ENCODE data around the gene MRPL12. TPM values are rescaled to one million over a fixed set of nuclear protein-coding genes. Genes with fewer than 3 reads are reported as not detected.

MRPL12 gene
- polyA plus RNA-seq (2013, experiment 1 of 2; ENCODE audit: insufficient read length): 90.6 TPM
- polyA plus RNA-seq (2013, experiment 2 of 2; ENCODE audit: insufficient read length): 45.6 TPM

- DNase-seq: peak; percentile 92
Measured at GRCh38 chr17:81702934-81703746, at the start of gene MRPL12. MRPL12 (plus strand) TSS chr17:81703367; CDS start chr17:81703502, 135 bp downstream.

GRCh38 chr17:81655378-81656117, 47.6 kb upstream of the MRPL12 start:
- DNase-seq: no peak

GRCh38 chr17:81656118-81656743, 46.9 kb upstream of the MRPL12 start, which contains the start of gene PDE6G:
PDE6G (minus strand) TSS chr17:81656542; CDS start chr17:81653305, 3,237 bp downstream.
- no peak for DNase-seq

GRCh38 chr17:81656835-81657234, 46.3 kb upstream of the MRPL12 start:
- no peak for DNase-seq

GRCh38 chr17:81659038-81659437, 44.1 kb upstream of the MRPL12 start:
- no peak for DNase-seq

GRCh38 chr17:81660441-81660840, 42.7 kb upstream of the MRPL12 start:
- no peak for DNase-seq

- no peak for DNase-seq
Measured at GRCh38 chr17:81662002-81662401, 41.2 kb upstream of the MRPL12 start.

GRCh38 chr17:81664051-81664470, 39.1 kb upstream of the MRPL12 start:
- no peak for DNase-seq

- peak; percentile 29 for DNase-seq
Measured at GRCh38 chr17:81665205-81666091, 37.7 kb upstream of the MRPL12 start.

GRCh38 chr17:81666092-81666341, 37.1 kb upstream of the MRPL12 start:
- DNase-seq: peak; percentile 43

GRCh38 chr17:81666342-81667191, 36.6 kb upstream of the MRPL12 start, which contains the start of the genes CCDC137 and OXLD1:
CCDC137 (plus strand) TSS chr17:81666737; CDS start chr17:81666767, 30 bp downstream.
OXLD1 (minus strand) TSS chr17:81666605; CDS start chr17:81666577, 28 bp downstream.
- DNase-seq: peak; percentile 97

GRCh38 chr17:81667754-81668153, 35.4 kb upstream of the MRPL12 start:
- DNase-seq: no peak

- no peak for DNase-seq
Measured at GRCh38 chr17:81672504-81672903, 30.7 kb upstream of the MRPL12 start.

GRCh38 chr17:81672954-81673353, 30.2 kb upstream of the MRPL12 start:
- no peak for DNase-seq

- no peak for DNase-seq
Measured at GRCh38 chr17:81673561-81674258, 29.5 kb upstream of the MRPL12 start.

- DNase-seq: peak; percentile 35
Measured at GRCh38 chr17:81675515-81676221, 27.5 kb upstream of the MRPL12 start.

GRCh38 chr17:81676906-81677305, 26.3 kb upstream of the MRPL12 start:
- DNase-seq: no peak

GRCh38 chr17:81680150-81680549, 23.0 kb upstream of the MRPL12 start:
- DNase-seq: no peak

GRCh38 chr17:81681672-81682071, 21.5 kb upstream of the MRPL12 start:
- no peak for DNase-seq
